ENCODE data around the gene DACT2. TPM values are rescaled to one million over a fixed set of nuclear protein-coding genes. Genes with fewer than 3 reads are reported as not detected.

DACT2 gene
- total and polyA plus RNA-seq, 2 of the 8 experiments (the other 6 are each of a cell fraction or from before 2014, with no cell fraction given) = 2.9 to 3.1 TPM

DNA sequence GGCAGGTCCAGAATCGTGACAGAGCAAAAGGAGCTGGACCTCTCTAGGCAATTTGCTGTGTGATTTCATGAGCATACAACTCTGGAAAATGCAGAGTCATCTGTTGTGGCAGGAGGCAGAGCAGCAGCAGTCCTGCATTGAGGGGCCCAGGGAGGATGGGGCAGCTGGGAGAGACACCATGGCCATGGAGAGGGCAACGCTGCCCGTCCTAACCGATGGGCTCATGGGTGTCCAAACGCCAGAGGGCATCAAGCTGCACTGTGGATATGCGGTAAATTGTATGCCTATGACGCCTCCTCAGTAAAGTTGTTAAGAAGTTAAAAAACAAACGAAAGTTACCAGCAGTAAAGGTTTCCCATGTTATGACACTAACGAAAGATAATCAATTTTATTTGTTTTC, 42.2 kb upstream of the DACT2 start:
- Histone ChIP-seq H3K4me1 (replicated peaks in 1 of 4; ENCODE audit: control insufficient read depth in 3 of 4, insufficient read depth in 4 of 4, low read length in 3 of 4) (peaks cover 0 to 3% (median 0%) of the 10 kb centered on the region in 4 experiments; a peak in 1 of 7 replicates), H3K56ac (replicated peaks; ENCODE audit: insufficient read length, low read depth, low read length) (no peak overlapping the region), H3K4me3 (ENCODE audit: extremely low read depth in 1 of 4, insufficient read depth in 2 of 4, low read depth in 3 of 4, low read length in 4 of 4) (no peak overlapping the region), H2BK15ac (ENCODE audit: low read length) (no peak overlapping the region), H3K27me3 (replicated peaks in 1 of 4; ENCODE audit: control insufficient read depth in 3 of 4, extremely low read depth in 1 of 4, insufficient read depth in 3 of 4, low read length in 3 of 4) (no peaks in the 10 kb centered on the region), H3K4me2 (ENCODE audit: insufficient read depth in 1 of 2, low read depth in 2 of 2, low read length in 2 of 2) (no peak overlapping the region), H4K8ac (ENCODE audit: extremely low read depth, insufficient read depth, low read length) (no peak overlapping the region), H3K79me1 (ENCODE audit: low read depth, low read length) (no peaks in the 10 kb centered on the region), H2AFZ (ENCODE audit: low read length) (no peak overlapping the region), H3K23me2 (ENCODE audit: low read depth, low read length) (no peaks in the 10 kb centered on the region), H3K4ac (replicated peaks; ENCODE audit: insufficient read length, low read depth, low read length) (no peak overlapping the region), H3K36me3 (ENCODE audit: control insufficient read depth in 2 of 4, insufficient read depth in 4 of 4, low read length in 3 of 4) (no peaks in the 10 kb centered on the region; a peak in 1 of 8 replicates), H2BK12ac (ENCODE audit: low read depth, low read length) (no peak overlapping the region), H2BK120ac (replicated peaks; ENCODE audit: low read depth, low read length) (no peak overlapping the region), H4K20me1 (replicated peaks in 1 of 2; ENCODE audit: control insufficient read depth in 1 of 2, insufficient read depth in 2 of 2, low read length in 2 of 2) (no peaks in the 10 kb centered on the region), H2BK5ac (ENCODE audit: low read depth, low read length) (no peak overlapping the region), H3K14ac (ENCODE audit: insufficient read length) (no peak overlapping the region), H3K18ac (ENCODE audit: extremely low read depth, low read length) (no peak overlapping the region), H3K79me2 (ENCODE audit: control insufficient read depth in 1 of 2, insufficient read depth in 2 of 2, low read length in 2 of 2) (no peaks in the 10 kb centered on the region), H3K23ac (ENCODE audit: insufficient read length) (no peak overlapping the region), H2BK20ac (ENCODE audit: low read length) (no peak overlapping the region), H3K27ac (ENCODE audit: low read depth, low read length) (no peak overlapping the region), H3K9ac (replicated peaks in 1 of 4; ENCODE audit: extremely low read depth in 1 of 4, low read depth in 3 of 4, low read length in 3 of 4) (no peak overlapping the region), H3K9me3 (ENCODE audit: insufficient read depth in 2 of 2, low read depth in 1 of 2, low read length in 1 of 2) (peaks cover 0 to 4% of the 10 kb centered on the region in 2 experiments; a peak in 1 of 4 replicates), H4K5ac (ENCODE audit: insufficient read length, low read depth, low read length) (no peak overlapping the region), H2AK5ac (ENCODE audit: low read depth, low read length) (no peak overlapping the region), H4K91ac (replicated peaks; ENCODE audit: insufficient read length, low read length) (no peak overlapping the region)
- CTCF ChIA-PET (ENCODE audit: partially characterized antibody) = interaction anchor here (1.3 to 1.7 kb wide), 2 partner anchors 8 to 160 kb away, joined by 4 read pairs; no protein-coding TSS in a partner anchor
- WGBS, 2 experiments (ENCODE audit: extremely low coverage in 1 of 2, insufficient coverage in 1 of 2, insufficient read length in 1 of 2, insufficient replicate concordance in 2 of 2, low coverage in 1 of 2, low lambda C conversion rate in 2 of 2, missing lambda C conversion rate in 1 of 2) = 96% methylated on average over 9 of the region's 9 CpGs; no CpG with 5 or more reads in 1 of the 2 experiments
- FAIRE-seq (no peak), DNase-seq (ENCODE audit: low read depth in 1 of 2, low spot score in 2 of 2) (no peak)
- POLR2A ChIA-PET (ENCODE audit: partially characterized antibody) = no interaction called here
- TF ChIP-seq BRCA1 (IDR thresholded peaks at IDR 0.05; ENCODE audit: low read depth, low read length) (no peak), KDM4A (IDR thresholded peaks at IDR 0.05; ENCODE audit: low read depth, low read length, severe bottlenecking) (no peak), POLR2A (IDR thresholded peaks at IDR 0.05; ENCODE audit: control extremely low read depth in 1 of 2, low read depth in 2 of 2, low read length in 2 of 2) (no peak), EGR1 (IDR thresholded peaks at IDR 0.05; ENCODE audit: borderline replicate concordance, low read depth, low read length) (no peak), SIRT6 (IDR thresholded peaks at IDR 0.05; ENCODE audit: low read length) (no peak), KDM1A (IDR thresholded peaks at IDR 0.05; ENCODE audit: borderline replicate concordance, low read length) (no peak), RBBP5 (IDR thresholded peaks at IDR 0.05; ENCODE audit: borderline replicate concordance, low read depth, low read length) (no peak), POU5F1 (IDR thresholded peaks at IDR 0.05; ENCODE audit: low read depth, low read length) (no peak), CBX8 (IDR thresholded peaks at IDR 0.05; ENCODE audit: borderline replicate concordance, low read depth, low read length) (no peak), CREB1 (IDR thresholded peaks at IDR 0.05) (no peak)
- TF ChIP-seq, protein P1, sequence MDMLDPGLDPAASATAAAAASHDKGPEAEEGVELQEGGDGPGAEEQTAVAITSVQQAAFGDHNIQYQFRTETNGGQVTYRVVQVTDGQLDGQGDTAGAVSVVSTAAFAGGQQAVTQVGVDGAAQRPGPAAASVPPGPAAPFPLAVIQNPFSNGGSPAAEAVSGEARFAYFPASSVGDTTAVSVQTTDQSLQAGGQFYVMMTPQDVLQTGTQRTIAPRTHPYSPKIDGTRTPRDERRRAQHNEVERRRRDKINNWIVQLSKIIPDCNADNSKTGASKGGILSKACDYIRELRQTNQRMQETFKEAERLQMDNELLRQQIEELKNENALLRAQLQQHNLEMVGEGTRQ (IDR thresholded peaks at IDR 0.05; ENCODE audit: low read length) = no peak
- TF ChIP-seq, protein P2, sequence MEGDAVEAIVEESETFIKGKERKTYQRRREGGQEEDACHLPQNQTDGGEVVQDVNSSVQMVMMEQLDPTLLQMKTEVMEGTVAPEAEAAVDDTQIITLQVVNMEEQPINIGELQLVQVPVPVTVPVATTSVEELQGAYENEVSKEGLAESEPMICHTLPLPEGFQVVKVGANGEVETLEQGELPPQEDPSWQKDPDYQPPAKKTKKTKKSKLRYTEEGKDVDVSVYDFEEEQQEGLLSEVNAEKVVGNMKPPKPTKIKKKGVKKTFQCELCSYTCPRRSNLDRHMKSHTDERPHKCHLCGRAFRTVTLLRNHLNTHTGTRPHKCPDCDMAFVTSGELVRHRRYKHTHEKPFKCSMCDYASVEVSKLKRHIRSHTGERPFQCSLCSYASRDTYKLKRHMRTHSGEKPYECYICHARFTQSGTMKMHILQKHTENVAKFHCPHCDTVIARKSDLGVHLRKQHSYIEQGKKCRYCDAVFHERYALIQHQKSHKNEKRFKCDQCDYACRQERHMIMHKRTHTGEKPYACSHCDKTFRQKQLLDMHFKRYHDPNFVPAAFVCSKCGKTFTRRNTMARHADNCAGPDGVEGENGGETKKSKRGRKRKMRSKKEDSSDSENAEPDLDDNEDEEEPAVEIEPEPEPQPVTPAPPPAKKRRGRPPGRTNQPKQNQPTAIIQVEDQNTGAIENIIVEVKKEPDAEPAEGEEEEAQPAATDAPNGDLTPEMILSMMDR (IDR thresholded peaks at IDR 0.05; ENCODE audit: control extremely low read depth in 1 of 3, insufficient read depth in 1 of 3, low read depth in 1 of 3, low read length in 3 of 3) = no peak
